ENCODE data around the gene TNFRSF11A. TPM values are rescaled to one million over a fixed set of nuclear protein-coding genes. Genes with fewer than 3 reads are reported as not detected.

Gene TNFRSF11A
- total RNA-seq, 1 experiment from 2014 or later = 3.8 TPM

GRCh38 chr18:62413206-62413605, 88.1 kb downstream of the TNFRSF11A start:
- DNase-seq (ENCODE audit: low read depth) = no peak

DNA sequence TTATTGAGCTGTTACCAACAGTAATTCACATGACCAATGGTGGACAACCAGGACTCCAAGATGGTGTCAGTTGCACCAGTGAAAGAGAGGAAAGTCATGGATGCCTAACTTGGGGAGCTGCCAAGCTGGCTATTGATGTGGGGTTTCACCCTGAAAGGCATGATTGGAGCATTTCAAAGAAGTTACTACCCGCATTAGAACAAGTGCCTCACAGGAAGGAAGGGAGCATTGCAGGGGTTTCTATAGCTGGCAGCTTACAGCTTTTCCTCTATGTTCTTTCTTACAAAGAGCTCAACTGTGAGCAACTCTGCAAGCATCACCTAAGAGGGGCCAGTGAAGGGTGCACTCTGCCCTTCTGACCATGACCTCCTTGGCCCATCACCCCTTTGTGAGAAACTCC, 93.1 kb downstream of the TNFRSF11A start:
- no peak for DNase-seq (ENCODE audit: low read depth)

DNA sequence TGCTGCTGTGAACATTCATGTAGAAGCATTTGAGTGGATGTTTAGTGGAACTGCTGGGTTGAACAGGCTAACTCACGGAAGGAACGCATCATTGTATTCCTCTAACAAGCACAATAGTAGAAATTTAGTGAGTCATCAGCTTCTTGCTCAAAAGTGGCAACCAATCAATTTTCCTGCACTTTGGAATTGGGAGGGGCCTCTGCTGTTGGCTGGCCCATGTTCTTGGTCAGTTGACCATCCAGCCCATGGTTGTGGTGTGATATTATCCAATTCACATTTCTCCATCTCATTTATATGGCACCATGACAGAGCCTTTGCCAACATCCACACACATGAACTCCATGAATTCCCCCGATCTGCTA, 95.0 kb downstream of the TNFRSF11A start:
- DNase-seq (ENCODE audit: low read depth) = peak; percentile 81

GRCh38 chr18:62420513-62421209, 95.6 kb downstream of the TNFRSF11A start:
- DNase-seq (ENCODE audit: low read depth) = peak; percentile 91

DNA sequence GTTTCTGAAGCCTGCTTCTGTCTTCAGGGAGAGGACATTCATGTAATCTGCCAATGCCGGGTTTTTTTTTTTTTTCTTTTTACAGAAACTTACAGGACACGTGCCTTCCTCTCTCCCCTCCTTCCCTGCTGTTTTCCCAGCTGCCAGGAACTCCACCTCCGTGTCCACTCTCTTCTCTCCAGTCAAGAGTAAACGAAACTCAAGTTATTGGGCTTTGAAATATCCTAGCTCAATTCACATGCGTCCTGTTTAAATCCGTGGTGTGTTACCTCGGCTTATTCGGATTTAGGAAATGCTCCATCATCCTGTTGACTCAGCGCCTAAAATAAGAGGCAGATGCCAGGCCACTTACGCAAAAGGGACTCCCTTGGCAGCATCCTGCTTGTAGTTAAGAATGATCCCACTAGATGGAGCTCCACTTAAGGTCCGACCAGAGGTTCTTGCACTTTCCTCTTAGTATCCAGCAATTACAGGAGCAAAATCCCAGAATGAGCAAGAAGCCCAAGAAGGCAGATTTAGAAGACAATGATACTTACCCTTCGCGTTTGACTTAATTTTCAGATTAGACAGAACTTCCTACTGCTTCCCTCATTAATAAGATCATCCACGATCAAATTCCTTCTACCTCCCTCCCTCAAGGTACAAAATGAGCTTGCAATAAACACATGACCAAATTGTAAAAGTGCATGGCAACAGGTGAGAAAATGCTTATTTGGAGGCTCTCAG, 100.5 kb downstream of the TNFRSF11A start:
- DNase-seq (ENCODE audit: low read depth) = peak; percentile 95

DNA sequence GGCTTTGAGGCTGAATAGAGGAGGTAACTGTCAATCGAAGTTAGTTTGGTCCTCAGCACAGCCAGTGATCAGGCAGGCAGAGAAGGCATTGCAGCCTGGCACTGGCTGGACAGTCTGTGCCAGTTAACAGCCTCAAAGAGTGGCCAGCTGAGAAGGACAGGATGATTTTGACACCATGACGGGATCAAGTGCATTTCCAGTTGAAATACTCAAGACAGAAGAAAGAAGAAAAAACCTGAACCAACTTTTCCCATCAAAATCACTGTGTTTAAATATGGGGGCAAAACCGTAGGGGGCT, 101.0 kb downstream of the TNFRSF11A start:
- no peak for DNase-seq (ENCODE audit: low read depth)

DNA sequence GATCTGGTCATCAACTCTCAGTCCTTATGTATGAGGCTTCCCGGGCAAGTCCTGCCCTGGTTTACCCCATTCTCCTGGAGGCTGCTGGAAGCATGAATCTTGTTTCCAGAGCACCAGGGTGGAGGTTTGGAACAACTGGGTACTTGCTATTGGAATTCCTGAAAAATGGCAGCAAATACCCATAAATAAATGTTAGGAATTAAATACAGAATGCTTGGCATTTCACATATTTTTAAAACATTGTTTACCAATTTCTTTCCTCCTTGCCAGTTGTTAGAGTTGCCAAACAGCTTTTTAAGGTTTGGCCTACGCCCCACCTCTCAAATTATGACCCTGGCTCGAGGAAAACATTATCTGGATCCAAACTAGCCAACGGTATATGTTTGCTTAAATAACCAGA, 107.1 kb downstream of the TNFRSF11A start:
- no peak for DNase-seq (ENCODE audit: low read depth)

GRCh38 chr18:62434798-62435197, 109.7 kb downstream of the TNFRSF11A start:
- no peak for DNase-seq (ENCODE audit: low read depth)

- no peak for DNase-seq (ENCODE audit: low read depth)
Measured at GRCh38 chr18:62435435-62436031, 110.4 kb downstream of the TNFRSF11A start.

DNA sequence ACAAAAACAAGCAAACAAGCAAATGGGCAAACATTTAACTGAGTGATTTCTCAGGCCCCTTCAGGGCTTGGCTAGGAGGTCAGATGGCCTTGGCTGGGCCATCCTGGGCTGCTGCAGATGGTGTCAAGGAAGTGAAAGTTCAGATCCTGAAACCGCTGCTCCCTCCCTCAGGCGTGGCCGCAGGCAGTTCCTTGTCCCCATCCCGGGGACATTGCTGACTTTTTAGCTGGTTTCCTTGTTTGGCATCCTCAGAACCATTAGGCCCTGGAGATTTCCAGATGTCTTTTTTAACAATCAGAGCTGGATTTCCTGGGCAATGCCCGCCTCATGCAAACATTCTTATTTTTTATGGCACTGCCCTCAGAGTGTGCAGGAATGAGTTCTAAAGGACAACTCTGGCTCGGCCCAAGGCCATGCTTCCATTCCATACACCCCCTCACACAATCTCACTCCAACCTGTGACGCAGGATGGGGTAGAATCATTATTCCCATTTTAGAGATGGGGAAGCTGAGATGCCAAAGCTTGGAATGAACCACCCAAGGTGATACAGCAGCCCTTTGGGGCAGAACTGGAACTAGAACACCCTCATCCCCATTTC, 111.6 kb downstream of the TNFRSF11A start:
- no peak for DNase-seq (ENCODE audit: low read depth)

- DNase-seq (ENCODE audit: low read depth) = peak; percentile 66
Measured at GRCh38 chr18:62437235-62438017, 112.3 kb downstream of the TNFRSF11A start.

- DNase-seq (ENCODE audit: low read depth) = no peak
Measured at GRCh38 chr18:62438018-62438329, 112.9 kb downstream of the TNFRSF11A start.

DNA sequence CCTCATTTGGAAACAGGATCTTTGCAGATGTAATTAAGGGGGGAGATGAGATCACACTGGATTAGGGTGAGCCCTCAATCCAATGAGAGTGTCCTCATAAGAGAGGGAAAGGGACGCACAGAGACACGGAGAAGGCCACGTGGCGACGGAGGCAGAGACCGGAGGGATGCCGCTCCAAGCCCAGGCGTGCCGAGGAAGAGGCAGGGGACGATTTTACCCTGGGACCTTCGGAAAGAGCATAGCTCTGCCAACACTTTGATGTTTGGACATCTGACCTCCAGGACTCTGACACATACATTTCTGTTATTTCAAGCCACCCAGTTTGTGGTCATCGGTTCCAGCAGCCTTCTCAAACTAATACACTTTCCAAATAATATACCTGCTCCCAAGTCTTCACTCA, 113.3 kb downstream of the TNFRSF11A start:
- DNase-seq (ENCODE audit: low read depth) = no peak

GRCh38 chr18:62438866-62439265, 113.8 kb downstream of the TNFRSF11A start:
- DNase-seq (ENCODE audit: low read depth) = no peak

Other genes starting within 250 kb of the TNFRSF11A start
- gene PIGN, start 138.3 kb upstream of the TNFRSF11A start, total RNA-seq (2014; rRNA removed; shearing (Covaris generic)) = 36.8 and 39.5 TPM in 2 replicates
- gene RELCH, start 138.1 kb upstream of the TNFRSF11A start, total RNA-seq (2014; rRNA removed; shearing (Covaris generic)) = 21.1 and 38.7 TPM in 2 replicates
- gene ZCCHC2, start 197.7 kb downstream of the TNFRSF11A start, total RNA-seq (2014; rRNA removed; shearing (Covaris generic)) = 9.6 and 13.0 TPM in 2 replicates

Measured in M059J (cell line).